HepG2 (cell line): Measurements from ENCODE around the gene WNT1. TPM values are rescaled to one million over a fixed set of nuclear protein-coding genes. Genes with fewer than 3 reads are reported as not detected.

ENCODE experiments used
- ADNP ChIP-seq: sonication (generic); formaldehyde crosslinking; IDR thresholded peaks from 2 replicates; pipeline ENCODE4 v1.4.0; 2020; ENCODE audit warnings: missing genetic modification reagents
- DPF2 ChIP-seq: sonication (generic); formaldehyde crosslinking; IDR thresholded peaks from 2 replicates; pipeline ENCODE4 v1.4.0; 2020; ENCODE audit warnings: mild to moderate bottlenecking, low read depth, missing genetic modification reagents, borderline replicate concordance
- ELF3 ChIP-seq: IDR thresholded peaks from 2 replicates; pipeline ENCODE4 v1.6.1; 2016; ENCODE audit warnings: missing genetic modification reagents, missing compliant biosample characterization
- NBN ChIP-seq: fragments of 450-650 bp; conservative IDR thresholded peaks from 2 replicates; pipeline ENCODE4 v1.6.1; 2017
- NR2F2 ChIP-seq: IDR thresholded peaks from 2 replicates; pipeline ENCODE4 v1.6.1; 2012; ENCODE audit warnings: low read depth, inconsistent platforms, borderline replicate concordance
- ZNF513 ChIP-seq: sonication (generic); formaldehyde crosslinking; conservative IDR thresholded peaks from 2 replicates; pipeline ENCODE4 v1.5.0; 2020; ENCODE audit warnings: missing genetic modification reagents
- ZNF83 ChIP-seq: sonication (generic); formaldehyde crosslinking; IDR thresholded peaks from 2 replicates; pipeline ENCODE4 v1.4.0; 2020; ENCODE audit warnings: missing genetic modification reagents, mild to moderate bottlenecking, borderline replicate concordance
- polyA plus RNA-seq, 8 experiments: library from polyadenylated mRNA; depleted of rRNA in 3 of 8; stranded (reverse) in 7 of 8; unstranded in 1 of 8; fragments of >200 nt; fragmentation: Illumina TruSeq in 4 of 8; extraction: Trizol in 4 of 8; gene quantifications; 2 replicates each; pipeline versions ENCODE4 v1.2.1 to v1.2.3, GENCODE V29; 2011 to 2016; ENCODE audit warnings: low read depth in 4 of 8, missing spikeins in 1 of 8, mixed read lengths in 1 of 8; ENCODE audit not compliant: insufficient read depth in 1 of 8
- total RNA-seq, 5 experiments: library from RNA; depleted of rRNA; stranded (reverse); fragments of >200 nt; fragmentation: Illumina TruSeq; extraction: Trizol; gene quantifications; 2 replicates each; pipeline ENCODE4 v1.2.3, GENCODE V29; 2016; ENCODE audit warnings: low read depth in 1 of 5
- TF ChIP-seq, protein P1 (sequence below): sonication (generic); formaldehyde crosslinking; IDR thresholded peaks from 2 replicates; pipeline ENCODE4 v1.4.0; 2020; ENCODE audit warnings: missing genetic modification reagents
- TF ChIP-seq, protein P2 (sequence below), 2 experiments: sonication (generic) in 1 of 2; formaldehyde crosslinking in 1 of 2; IDR thresholded peaks; 2 replicates each; pipeline versions ENCODE4 v1.4.0 to v1.6.1; 2018 to 2020; ENCODE audit warnings: missing genetic modification reagents in 2 of 2, borderline replicate concordance in 1 of 2, low read depth in 1 of 2, mild to moderate bottlenecking in 1 of 2, missing biosample characterization in 1 of 2

Gene WNT1
- total and polyA plus RNA-seq, 2 of the 13 experiments (the other 11 are each of a cell fraction or from before 2014, with no cell fraction given), result not detected

GRCh38 chr12:49019443-49020324 lies 41.6 kb downstream of the WNT1 start (continued):
- TF ChIP-seq ZNF513 (CRISPR knock-in tag) (no peak), ZNF83 (CRISPR knock-in tag) (no peak), NBN (no peak), ELF3 (CRISPR knock-in tag) (no peak), NR2F2 (no peak), DPF2 (CRISPR knock-in tag) (no peak), ADNP (no peak)
- TF ChIP-seq, protein P1, sequence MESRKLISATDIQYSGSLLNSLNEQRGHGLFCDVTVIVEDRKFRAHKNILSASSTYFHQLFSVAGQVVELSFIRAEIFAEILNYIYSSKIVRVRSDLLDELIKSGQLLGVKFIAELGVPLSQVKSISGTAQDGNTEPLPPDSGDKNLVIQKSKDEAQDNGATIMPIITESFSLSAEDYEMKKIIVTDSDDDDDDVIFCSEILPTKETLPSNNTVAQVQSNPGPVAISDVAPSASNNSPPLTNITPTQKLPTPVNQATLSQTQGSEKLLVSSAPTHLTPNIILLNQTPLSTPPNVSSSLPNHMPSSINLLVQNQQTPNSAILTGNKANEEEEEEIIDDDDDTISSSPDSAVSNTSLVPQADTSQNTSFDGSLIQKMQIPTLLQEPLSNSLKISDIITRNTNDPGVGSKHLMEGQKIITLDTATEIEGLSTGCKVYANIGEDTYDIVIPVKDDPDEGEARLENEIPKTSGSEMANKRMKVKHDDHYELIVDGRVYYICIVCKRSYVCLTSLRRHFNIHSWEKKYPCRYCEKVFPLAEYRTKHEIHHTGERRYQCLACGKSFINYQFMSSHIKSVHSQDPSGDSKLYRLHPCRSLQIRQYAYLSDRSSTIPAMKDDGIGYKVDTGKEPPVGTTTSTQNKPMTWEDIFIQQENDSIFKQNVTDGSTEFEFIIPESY (CRISPR knock-in tag), result 0 out of 2 replicates have a peak, but pooled peaks have one; percentile 32
- TF ChIP-seq, protein P2, sequence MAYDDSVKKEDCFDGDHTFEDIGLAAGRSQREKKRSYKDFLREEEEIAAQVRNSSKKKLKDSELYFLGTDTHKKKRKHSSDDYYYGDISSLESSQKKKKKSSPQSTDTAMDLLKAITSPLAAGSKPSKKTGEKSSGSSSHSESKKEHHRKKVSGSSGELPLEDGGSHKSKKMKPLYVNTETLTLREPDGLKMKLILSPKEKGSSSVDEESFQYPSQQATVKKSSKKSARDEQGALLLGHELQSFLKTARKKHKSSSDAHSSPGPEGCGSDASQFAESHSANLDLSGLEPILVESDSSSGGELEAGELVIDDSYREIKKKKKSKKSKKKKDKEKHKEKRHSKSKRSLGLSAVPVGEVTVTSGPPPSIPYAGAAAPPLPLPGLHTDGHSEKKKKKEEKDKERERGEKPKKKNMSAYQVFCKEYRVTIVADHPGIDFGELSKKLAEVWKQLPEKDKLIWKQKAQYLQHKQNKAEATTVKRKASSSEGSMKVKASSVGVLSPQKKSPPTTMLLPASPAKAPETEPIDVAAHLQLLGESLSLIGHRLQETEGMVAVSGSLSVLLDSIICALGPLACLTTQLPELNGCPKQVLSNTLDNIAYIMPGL (CRISPR knock-in tag; IDR thresholded peaks at IDR 0.05; ENCODE audit: borderline replicate concordance in 1 of 2, low read depth in 1 of 2), result no peak
